Measurements from ENCODE around the gene APBA2.
"Not testable (repeated sequence)": the region's sequence is repeated elsewhere in the genome, so short reads cannot be mapped to it uniquely, and the experiment has no call there.

The APBA2 gene

DNA sequence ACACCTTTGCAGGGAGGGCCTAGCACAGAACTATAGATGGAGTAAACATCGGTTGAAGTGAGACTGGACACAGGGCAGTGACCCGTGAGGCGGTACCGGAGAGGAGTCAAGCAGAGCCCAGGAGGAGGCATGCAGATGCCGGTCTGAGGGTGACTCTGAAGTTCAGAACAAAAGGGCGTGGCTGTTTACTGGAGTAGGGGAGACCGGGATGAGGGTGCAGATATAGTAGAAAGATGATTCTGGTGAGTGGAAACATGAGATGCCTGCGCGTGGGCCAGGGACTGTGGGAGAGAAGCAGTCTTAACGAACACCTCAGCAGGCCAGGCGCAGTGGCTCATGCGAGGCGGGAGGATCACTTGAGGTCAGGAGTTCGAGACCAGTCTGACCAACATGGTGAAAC lies 270.7 kb downstream of the APBA2 start:
- Mint-ChIP-seq H3K36me3 (ENCODE audit: low read depth) (peaks cover 7% of the 10 kb centered on the region), H3K9me3 (peaks cover 22% of the 10 kb centered on the region), H3K27me3 (ENCODE audit: low read depth) (peaks cover 3% of the 10 kb centered on the region), H3K27ac (no peak overlapping the region), H3K4me3 (no peak overlapping the region), H3K4me1 (no peaks in the 10 kb centered on the region)
- TF ChIP-seq, protein P1, sequence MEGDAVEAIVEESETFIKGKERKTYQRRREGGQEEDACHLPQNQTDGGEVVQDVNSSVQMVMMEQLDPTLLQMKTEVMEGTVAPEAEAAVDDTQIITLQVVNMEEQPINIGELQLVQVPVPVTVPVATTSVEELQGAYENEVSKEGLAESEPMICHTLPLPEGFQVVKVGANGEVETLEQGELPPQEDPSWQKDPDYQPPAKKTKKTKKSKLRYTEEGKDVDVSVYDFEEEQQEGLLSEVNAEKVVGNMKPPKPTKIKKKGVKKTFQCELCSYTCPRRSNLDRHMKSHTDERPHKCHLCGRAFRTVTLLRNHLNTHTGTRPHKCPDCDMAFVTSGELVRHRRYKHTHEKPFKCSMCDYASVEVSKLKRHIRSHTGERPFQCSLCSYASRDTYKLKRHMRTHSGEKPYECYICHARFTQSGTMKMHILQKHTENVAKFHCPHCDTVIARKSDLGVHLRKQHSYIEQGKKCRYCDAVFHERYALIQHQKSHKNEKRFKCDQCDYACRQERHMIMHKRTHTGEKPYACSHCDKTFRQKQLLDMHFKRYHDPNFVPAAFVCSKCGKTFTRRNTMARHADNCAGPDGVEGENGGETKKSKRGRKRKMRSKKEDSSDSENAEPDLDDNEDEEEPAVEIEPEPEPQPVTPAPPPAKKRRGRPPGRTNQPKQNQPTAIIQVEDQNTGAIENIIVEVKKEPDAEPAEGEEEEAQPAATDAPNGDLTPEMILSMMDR (IDR thresholded peaks at IDR 0.05; ENCODE audit: unreplicated experiment in 3 of 3): no peak

GRCh38 chr15:29159771-29160455 lies 274.1 kb downstream of the APBA2 start:
- Mint-ChIP-seq H3K27ac (no peak overlapping the region), H3K4me1 (no peaks in the 10 kb centered on the region), H3K9me3 (peaks cover 45% of the 10 kb centered on the region), H3K27me3 (ENCODE audit: low read depth) (peaks cover 3% of the 10 kb centered on the region), H3K4me3 (no peak overlapping the region), H3K36me3 (ENCODE audit: low read depth) (peaks cover 13% of the 10 kb centered on the region)
- TF ChIP-seq, protein P1 (IDR thresholded peaks at IDR 0.05; ENCODE audit: unreplicated experiment in 3 of 3): no peak

- H3K4me1 Mint-ChIP-seq: no peaks in the 10 kb centered on the region
- TF ChIP-seq, protein P1 (IDR thresholded peaks at IDR 0.05; ENCODE audit: unreplicated experiment in 3 of 3): no peak
- H3K4me3 Mint-ChIP-seq: no peak overlapping the region
- H3K9me3 Mint-ChIP-seq: peaks cover 47% of the 10 kb centered on the region
- no peaks in the 10 kb centered on the region for H3K27me3 Mint-ChIP-seq (ENCODE audit: low read depth)
- peaks cover 13% of the 10 kb centered on the region for H3K36me3 Mint-ChIP-seq (ENCODE audit: low read depth)
- no peak overlapping the region for H3K27ac Mint-ChIP-seq
These were observed 276.6 kb downstream of the APBA2 start for GRCh38 chr15:29162411-29162810.

- not testable (repeated sequence) for H3K27me3 Mint-ChIP-seq (ENCODE audit: low read depth); H3K27ac Mint-ChIP-seq; H3K4me1 Mint-ChIP-seq; H3K4me3 Mint-ChIP-seq; H3K36me3 Mint-ChIP-seq (ENCODE audit: low read depth)
- peaks cover 26% of the 10 kb centered on the region for H3K9me3 Mint-ChIP-seq
These were observed 281.3 kb downstream of the APBA2 start for GRCh38 chr15:29167122-29167521.
